Measurements from ENCODE around the gene NEK3. TPM values are rescaled to one million over a fixed set of nuclear protein-coding genes. Genes with fewer than 3 reads are reported as not detected.
"Not testable (repeated sequence)": the region's sequence is repeated elsewhere in the genome, so short reads cannot be mapped to it uniquely, and the experiment has no call there.

Gene NEK3
- polyA plus RNA-seq, 2 donors, result 4.6 to 8.7 TPM

DNA sequence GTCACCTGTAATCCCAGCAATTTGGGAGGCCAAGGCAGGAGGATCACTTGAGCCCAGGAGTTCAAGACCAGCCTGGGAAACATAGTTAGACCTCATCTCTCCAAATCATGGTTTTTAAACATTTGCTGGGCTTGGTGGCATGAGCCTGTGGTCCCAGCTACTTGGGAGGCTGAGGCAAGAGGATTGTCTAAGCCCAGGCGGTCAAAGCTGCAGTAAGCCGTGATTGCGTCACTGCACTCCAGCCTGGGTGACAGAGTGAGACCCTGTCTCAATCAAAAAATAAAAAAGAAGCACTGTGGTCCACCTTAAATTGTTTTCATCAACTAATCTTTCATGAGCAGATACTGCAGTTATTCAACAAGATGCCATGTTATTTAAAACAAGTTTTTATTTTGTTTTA is 57.0 kb downstream of the NEK3 start:
- 96 to 100% methylated on average over 3 of the region's 3 CpGs for WGBS, 2 donors
- not testable (repeated sequence) for H3K4me3 ChIP-seq (ENCODE audit: low read depth in 1 of 2, low read length in 2 of 2); H3K27me3 ChIP-seq (ENCODE audit: control insufficient read depth in 1 of 2, insufficient read depth in 2 of 2, low read length in 2 of 2); H3K27ac ChIP-seq (ENCODE audit: low read depth in 2 of 2, low read length in 1 of 2); H3K9me3 ChIP-seq (ENCODE audit: control insufficient read depth in 2 of 2, insufficient read depth in 1 of 2, low read depth in 1 of 2, low read length in 1 of 2); H3K36me3 ChIP-seq (ENCODE audit: control insufficient read depth in 2 of 2, insufficient read depth in 2 of 2, low read length in 1 of 2); H3K4me1 ChIP-seq (ENCODE audit: control insufficient read depth in 2 of 2, insufficient read depth in 2 of 2, low read length in 1 of 2)

DNA sequence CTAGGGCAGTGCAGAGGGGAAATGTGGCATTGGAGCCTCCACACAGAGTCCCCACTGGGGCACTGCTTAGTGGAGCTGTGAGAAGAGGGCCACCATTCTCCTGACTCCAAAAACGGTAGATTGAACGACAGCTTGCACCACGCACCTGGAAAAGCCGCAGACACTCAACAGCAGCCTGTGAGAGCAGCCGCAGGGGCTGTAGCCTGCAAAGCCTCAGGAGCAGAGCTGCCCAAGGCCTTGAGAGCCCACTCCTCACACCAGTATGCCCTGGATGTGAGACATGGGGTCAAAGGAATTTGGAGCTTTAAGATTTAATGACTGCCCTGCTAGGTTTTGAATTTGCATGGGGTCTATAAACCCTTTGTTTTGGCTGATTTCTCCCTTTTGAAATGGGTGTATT is 62.2 kb downstream of the NEK3 start:
- no peak overlapping the region for H3K4me3 ChIP-seq (ENCODE audit: low read depth in 1 of 2, low read length in 2 of 2)
- H3K36me3 ChIP-seq (ENCODE audit: control insufficient read depth in 2 of 2, insufficient read depth in 2 of 2, low read length in 1 of 2), result no peaks in the 10 kb centered on the region
- WGBS, 2 donors, result 92% methylated on average over 5 of the region's 5 CpGs
- H3K4me1 ChIP-seq (ENCODE audit: control insufficient read depth in 2 of 2, insufficient read depth in 2 of 2, low read length in 1 of 2), result no peaks in the 10 kb centered on the region
- no peaks in the 10 kb centered on the region for H3K9me3 ChIP-seq (ENCODE audit: control insufficient read depth in 2 of 2, insufficient read depth in 1 of 2, low read depth in 1 of 2, low read length in 1 of 2)
- H3K27ac ChIP-seq (ENCODE audit: low read depth in 2 of 2, low read length in 1 of 2), result no peak overlapping the region
- no peaks in the 10 kb centered on the region for H3K27me3 ChIP-seq (ENCODE audit: control insufficient read depth in 1 of 2, insufficient read depth in 2 of 2, low read length in 2 of 2)

DNA sequence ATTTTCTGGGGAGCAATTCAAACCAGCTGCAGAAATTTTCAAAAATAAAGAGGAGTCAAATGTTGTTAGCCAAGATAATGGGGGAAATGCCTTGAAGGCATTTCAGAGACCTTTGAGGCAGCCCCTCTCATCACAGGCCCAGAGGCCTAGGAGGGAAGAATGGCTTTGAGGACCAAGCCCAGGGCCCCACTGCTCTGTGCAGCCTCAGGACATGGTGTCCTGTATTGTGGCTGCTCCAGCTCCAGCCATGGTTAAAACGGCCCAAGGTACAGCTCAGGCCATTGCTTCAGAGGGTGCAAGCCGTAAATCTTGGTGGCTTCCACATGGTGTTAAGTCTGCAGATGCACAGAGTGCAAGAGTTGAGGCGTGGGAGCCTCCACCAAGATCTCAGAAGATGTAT is 62.6 kb downstream of the NEK3 start:
- WGBS, 2 donors, result 83 to 85% methylated on average over 3 of the region's 3 CpGs
- no peak overlapping the region for H3K27ac ChIP-seq (ENCODE audit: low read depth in 2 of 2, low read length in 1 of 2)

DNA sequence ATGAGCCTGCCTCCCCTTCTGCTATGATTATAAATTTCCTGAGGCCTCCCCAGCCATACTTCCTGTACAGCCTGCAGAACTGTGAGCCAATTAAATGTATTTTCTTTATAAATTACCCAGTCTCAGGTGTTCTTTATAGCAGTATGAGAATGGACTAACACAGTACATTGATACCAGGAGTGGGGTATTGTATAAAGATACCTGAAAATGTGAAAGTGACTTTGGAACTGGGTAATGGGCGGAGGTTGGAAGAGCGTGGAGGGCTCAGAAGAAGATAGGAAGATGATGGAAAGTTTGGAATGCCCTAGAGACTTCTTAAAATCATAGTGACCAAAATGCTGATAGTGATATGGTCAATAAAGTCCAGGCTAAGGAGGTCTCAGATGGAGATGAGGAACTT is 63.3 kb downstream of the NEK3 start:
- Histone ChIP-seq H3K4me3 (ENCODE audit: low read depth in 1 of 2, low read length in 2 of 2) (no peak overlapping the region), H3K9me3 (ENCODE audit: control insufficient read depth in 2 of 2, insufficient read depth in 1 of 2, low read depth in 1 of 2, low read length in 1 of 2) (no peaks in the 10 kb centered on the region), H3K27ac (ENCODE audit: low read depth in 2 of 2, low read length in 1 of 2) (no peak overlapping the region), H3K4me1 (ENCODE audit: control insufficient read depth in 2 of 2, insufficient read depth in 2 of 2, low read length in 1 of 2) (no peaks in the 10 kb centered on the region), H3K27me3 (ENCODE audit: control insufficient read depth in 1 of 2, insufficient read depth in 2 of 2, low read length in 2 of 2) (no peaks in the 10 kb centered on the region), H3K36me3 (ENCODE audit: control insufficient read depth in 2 of 2, insufficient read depth in 2 of 2, low read length in 1 of 2) (no peaks in the 10 kb centered on the region)
- WGBS, 2 donors, result 89 to 96% methylated on average over 2 of the region's 2 CpGs

More for the DNA sequence above, 62.6 kb downstream of the NEK3 start:
- H3K4me1 ChIP-seq (ENCODE audit: control insufficient read depth in 2 of 2, insufficient read depth in 2 of 2, low read length in 1 of 2), result no peaks in the 10 kb centered on the region
- no peak overlapping the region for H3K4me3 ChIP-seq (ENCODE audit: low read depth in 1 of 2, low read length in 2 of 2)
- no peaks in the 10 kb centered on the region for H3K36me3 ChIP-seq (ENCODE audit: control insufficient read depth in 2 of 2, insufficient read depth in 2 of 2, low read length in 1 of 2)
- H3K9me3 ChIP-seq (ENCODE audit: control insufficient read depth in 2 of 2, insufficient read depth in 1 of 2, low read depth in 1 of 2, low read length in 1 of 2), result no peaks in the 10 kb centered on the region
- H3K27me3 ChIP-seq (ENCODE audit: control insufficient read depth in 1 of 2, insufficient read depth in 2 of 2, low read length in 2 of 2), result no peaks in the 10 kb centered on the region

DNA sequence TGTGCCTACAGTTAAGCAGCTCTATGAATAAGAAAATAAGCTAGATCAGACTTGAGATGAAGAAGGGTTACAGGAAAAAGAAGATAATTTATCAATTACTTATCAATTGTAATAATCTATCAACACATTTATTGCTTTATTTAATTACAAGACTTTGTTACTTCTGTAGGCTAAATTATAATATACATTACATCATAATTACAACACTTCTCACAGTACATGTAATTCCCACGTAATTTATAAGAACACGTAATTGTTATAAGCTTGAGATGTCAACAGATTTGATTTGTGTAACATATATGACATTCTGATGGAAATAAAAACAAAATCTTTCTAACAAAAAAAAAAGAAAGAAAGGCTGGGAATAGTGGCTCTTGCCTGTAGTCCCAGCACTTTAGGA is 67.3 kb downstream of the NEK3 start:
- H3K27me3 ChIP-seq (ENCODE audit: control insufficient read depth in 1 of 2, insufficient read depth in 2 of 2, low read length in 2 of 2), result no peaks in the 10 kb centered on the region
- no peak overlapping the region for H3K27ac ChIP-seq (ENCODE audit: low read depth in 2 of 2, low read length in 1 of 2)
- H3K36me3 ChIP-seq (ENCODE audit: control insufficient read depth in 2 of 2, insufficient read depth in 2 of 2, low read length in 1 of 2), result no peaks in the 10 kb centered on the region
- no peaks in the 10 kb centered on the region for H3K4me1 ChIP-seq (ENCODE audit: control insufficient read depth in 2 of 2, insufficient read depth in 2 of 2, low read length in 1 of 2)
- no peak overlapping the region for H3K4me3 ChIP-seq (ENCODE audit: low read depth in 1 of 2, low read length in 2 of 2)
- no peaks in the 10 kb centered on the region for H3K9me3 ChIP-seq (ENCODE audit: control insufficient read depth in 2 of 2, insufficient read depth in 1 of 2, low read depth in 1 of 2, low read length in 1 of 2)
- WGBS, 2 donors, result 86 to 88% methylated on average over 2 of the region's 2 CpGs

DNA sequence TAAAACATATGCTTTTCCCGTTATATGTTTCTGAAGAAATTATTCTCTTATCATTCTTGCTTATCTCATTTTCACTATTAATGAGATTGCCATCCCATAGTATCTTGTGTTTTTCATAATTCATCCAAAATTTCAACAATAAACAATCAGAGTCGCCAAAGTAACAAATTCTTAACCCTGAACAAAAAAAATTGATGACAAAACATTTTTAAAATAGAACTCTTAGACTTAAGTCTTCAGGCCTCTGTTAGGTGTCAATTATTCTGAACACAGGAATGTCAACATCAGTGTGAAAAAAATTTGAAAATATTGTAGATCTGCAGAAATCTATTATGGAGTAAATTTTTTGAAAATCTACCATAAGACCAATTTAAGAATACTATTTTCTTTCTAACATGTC is 67.9 kb downstream of the NEK3 start:
- no peak overlapping the region for H3K27ac ChIP-seq (ENCODE audit: low read depth in 2 of 2, low read length in 1 of 2)
- 75 to 77% methylated on average over 2 of the region's 2 CpGs for WGBS, 2 donors
- no peaks in the 10 kb centered on the region for H3K36me3 ChIP-seq (ENCODE audit: control insufficient read depth in 2 of 2, insufficient read depth in 2 of 2, low read length in 1 of 2)
- no peak overlapping the region for H3K4me3 ChIP-seq (ENCODE audit: low read depth in 1 of 2, low read length in 2 of 2)
- H3K4me1 ChIP-seq (ENCODE audit: control insufficient read depth in 2 of 2, insufficient read depth in 2 of 2, low read length in 1 of 2), result no peaks in the 10 kb centered on the region
- H3K9me3 ChIP-seq (ENCODE audit: control insufficient read depth in 2 of 2, insufficient read depth in 1 of 2, low read depth in 1 of 2, low read length in 1 of 2), result no peaks in the 10 kb centered on the region
- H3K27me3 ChIP-seq (ENCODE audit: control insufficient read depth in 1 of 2, insufficient read depth in 2 of 2, low read length in 2 of 2), result no peaks in the 10 kb centered on the region

GRCh38 chr13:52085421-52085820 is 74.0 kb downstream of the NEK3 start:
- Histone ChIP-seq H3K9me3 (ENCODE audit: control insufficient read depth in 2 of 2, insufficient read depth in 1 of 2, low read depth in 1 of 2, low read length in 1 of 2) (no peaks in the 10 kb centered on the region), H3K27ac (ENCODE audit: low read depth in 2 of 2, low read length in 1 of 2) (no peak overlapping the region)
- WGBS, 2 donors, result 88 to 91% methylated on average over 2 of the region's 2 CpGs

GRCh38 chr13:52084981-52085380 is 74.4 kb downstream of the NEK3 start:
- not testable (repeated sequence) for H3K4me1 ChIP-seq (ENCODE audit: control insufficient read depth in 2 of 2, insufficient read depth in 2 of 2, low read length in 1 of 2); H3K36me3 ChIP-seq (ENCODE audit: control insufficient read depth in 2 of 2, insufficient read depth in 2 of 2, low read length in 1 of 2); H3K9me3 ChIP-seq (ENCODE audit: control insufficient read depth in 2 of 2, insufficient read depth in 1 of 2, low read depth in 1 of 2, low read length in 1 of 2); H3K27me3 ChIP-seq (ENCODE audit: control insufficient read depth in 1 of 2, insufficient read depth in 2 of 2, low read length in 2 of 2); H3K4me3 ChIP-seq (ENCODE audit: low read depth in 1 of 2, low read length in 2 of 2); H3K27ac ChIP-seq (ENCODE audit: low read depth in 2 of 2, low read length in 1 of 2)
- 69 to 70% methylated on average over 3 of the region's 3 CpGs for WGBS, 2 donors

More at GRCh38 chr13:52085421-52085820, 74.0 kb downstream of the NEK3 start:
- Histone ChIP-seq H3K36me3 (ENCODE audit: control insufficient read depth in 2 of 2, insufficient read depth in 2 of 2, low read length in 1 of 2) (no peaks in the 10 kb centered on the region), H3K4me1 (ENCODE audit: control insufficient read depth in 2 of 2, insufficient read depth in 2 of 2, low read length in 1 of 2) (no peaks in the 10 kb centered on the region), H3K27me3 (ENCODE audit: control insufficient read depth in 1 of 2, insufficient read depth in 2 of 2, low read length in 2 of 2) (no peaks in the 10 kb centered on the region), H3K4me3 (ENCODE audit: low read depth in 1 of 2, low read length in 2 of 2) (no peak overlapping the region)

Other genes starting within 250 kb of the NEK3 start
- under 1 TPM; 0.55 to 0.59 TPM for gene ATP7B, start 148.1 kb downstream of the NEK3 start, polyA plus RNA-seq
- 1 to 10 TPM; 2.3 to 2.9 TPM for gene ALG11, start 147.2 kb downstream of the NEK3 start, polyA plus RNA-seq
- 1 to 10 TPM; 1.7 to 3.1 TPM for gene UTP14C, start 134.9 kb downstream of the NEK3 start, polyA plus RNA-seq
- under 1 TPM; 0.02 to 0.08 TPM for gene NEK5, start 30.5 kb downstream of the NEK3 start, polyA plus RNA-seq
- 1 to 10 TPM; 1.4 to 2.0 TPM for gene THSD1, start 246.6 kb upstream of the NEK3 start, polyA plus RNA-seq

Data from esophagus (tissue), 2 donors.